AG10803 (cell line): ENCODE results near the gene FGD5.
A peak's percentile ranks its signal among the peaks of the same experiment; 100 is the strongest.

Experiments
- DNase-seq: peaks from one replicate; pipeline ENCODE4 v3.0.0; 2010; ENCODE audit warnings: low read depth
- H3K4me3 ChIP-seq: 2 replicates; pipeline ENCODE4 v1.5.1; 2011; ENCODE audit warnings: mild to moderate bottlenecking, low read length, control low read depth
- CTCF ChIP-seq: conservative IDR thresholded peaks from 2 replicates; pipeline ENCODE4 v1.5.1; 2011; ENCODE audit warnings: mild to moderate bottlenecking, low read length, control low read depth, inconsistent platforms

The FGD5 gene

GRCh38 chr3:14789640-14790285 is 29.0 kb upstream of the FGD5 start:
- DNase-seq: no peak
- no peak overlapping the region for H3K4me3 ChIP-seq
- TF ChIP-seq CTCF: no peak

DNA sequence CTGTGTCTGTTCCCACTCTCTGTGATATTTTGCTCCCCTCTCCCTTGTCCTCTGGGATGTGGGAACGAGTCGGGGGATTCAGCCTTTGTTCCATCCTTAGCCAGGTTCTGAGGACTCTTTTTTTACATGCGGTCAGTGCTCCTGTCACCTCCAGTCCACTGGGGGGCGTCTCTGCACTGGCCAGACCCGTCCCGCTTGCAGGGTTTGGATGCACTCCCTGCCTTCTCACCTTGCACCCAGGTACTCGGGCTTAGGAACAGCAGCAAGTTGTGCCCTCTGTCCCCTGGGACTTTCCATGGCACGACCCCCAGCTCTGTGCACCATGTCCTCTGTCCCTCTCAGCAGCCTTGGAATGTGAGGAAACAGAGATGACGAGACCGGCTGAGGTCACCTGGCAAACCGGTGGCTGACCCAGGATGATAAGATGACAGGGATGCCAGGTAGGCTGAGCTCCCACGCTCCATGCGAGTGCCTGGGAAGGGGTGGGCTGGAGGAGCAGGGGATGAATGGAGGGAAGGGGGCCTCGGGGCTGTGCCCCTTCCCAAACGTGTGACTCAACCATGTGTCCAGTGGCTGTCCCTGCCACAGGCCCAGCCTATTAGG is 27.3 kb upstream of the FGD5 start:
- peak; percentile 15 for DNase-seq
- TF ChIP-seq CTCF: peak; percentile 53
- H3K4me3 ChIP-seq: no peak overlapping the region

GRCh38 chr3:14792691-14793121 is 26.1 kb upstream of the FGD5 start:
- DNase-seq: no peak
- H3K4me3 ChIP-seq: no peak overlapping the region
- no peak for TF ChIP-seq CTCF

DNA sequence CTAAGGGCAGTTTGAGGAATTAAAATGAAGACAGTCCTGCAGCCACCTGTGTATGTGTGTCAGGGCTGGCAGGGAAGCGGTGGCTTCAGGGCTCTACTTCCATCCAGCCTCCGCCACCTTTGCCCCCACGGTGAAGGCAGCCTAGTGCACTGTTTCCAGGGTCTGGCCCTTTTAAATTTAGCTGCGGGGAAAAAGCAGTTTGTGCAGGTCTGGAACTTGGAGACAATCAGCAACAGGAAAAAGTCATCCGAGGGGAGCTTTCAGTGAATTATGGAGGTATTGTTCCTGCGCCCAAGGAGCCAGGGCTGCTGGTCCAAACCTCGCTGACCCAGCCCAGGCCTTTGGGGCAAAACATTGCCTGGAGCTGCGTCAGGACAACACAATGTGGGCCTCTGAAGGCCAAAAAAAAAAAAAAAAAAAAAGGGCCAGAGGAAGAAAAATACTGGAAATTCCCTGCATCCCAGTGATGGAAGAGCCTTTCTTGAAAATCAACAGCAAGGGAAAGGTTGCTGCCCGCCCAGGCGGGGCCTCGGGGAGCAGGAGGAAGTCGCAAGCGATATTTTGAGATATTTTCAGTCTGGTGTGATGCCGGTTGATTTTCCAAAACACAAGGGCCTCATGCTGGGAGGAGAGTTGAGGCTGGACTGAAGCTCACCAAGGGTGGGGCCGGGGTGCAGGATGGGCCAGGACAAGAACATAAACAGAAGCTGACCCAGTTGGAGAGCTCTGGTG is 25.5 kb upstream of the FGD5 start:
- no peak overlapping the region for H3K4me3 ChIP-seq
- no peak for TF ChIP-seq CTCF
- no peak for DNase-seq

DNA sequence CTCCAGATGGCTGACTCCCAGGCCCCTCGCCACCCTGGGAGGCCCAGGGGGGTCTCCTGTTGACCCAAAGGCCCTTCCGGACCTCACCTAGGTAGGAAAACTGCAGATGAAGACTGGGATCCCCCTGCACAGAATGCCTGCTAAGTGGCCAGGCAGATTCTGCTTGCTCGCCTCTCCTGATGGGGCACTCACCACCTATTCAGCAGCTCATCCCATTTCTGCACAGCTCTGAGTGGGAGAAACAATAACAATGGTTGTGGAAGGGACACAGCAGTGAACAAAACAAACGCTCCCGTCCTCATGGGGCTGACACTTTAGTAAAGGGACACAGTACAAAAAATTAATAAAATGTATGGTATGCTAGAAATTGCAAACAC is 24.9 kb upstream of the FGD5 start:
- H3K4me3 ChIP-seq: no peak overlapping the region
- TF ChIP-seq CTCF: no peak
- DNase-seq: no peak

GRCh38 chr3:14794435-14794834 is 24.3 kb upstream of the FGD5 start:
- DNase-seq: no peak
- no peak overlapping the region for H3K4me3 ChIP-seq
- TF ChIP-seq CTCF: no peak

DNA sequence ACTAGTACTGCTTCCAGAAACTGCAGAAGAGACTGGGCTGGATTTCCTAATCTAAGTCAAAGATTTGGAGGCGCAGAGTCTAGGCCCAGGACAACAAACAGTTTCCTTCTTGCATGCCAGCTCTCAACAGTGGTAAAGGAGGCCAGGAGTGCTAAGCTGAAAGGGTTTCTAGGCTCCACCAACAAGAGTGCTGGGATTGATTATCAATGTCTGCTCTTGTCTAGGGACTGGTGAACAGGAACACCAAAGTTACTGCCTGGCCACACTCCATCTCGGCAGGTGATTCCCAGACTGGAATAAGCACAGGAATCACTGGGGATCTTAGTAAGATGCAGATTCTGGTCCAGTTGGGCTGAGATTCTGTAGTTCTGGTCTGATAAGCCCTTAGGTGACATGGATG is 22.8 kb upstream of the FGD5 start:
- no peak for DNase-seq
- H3K4me3 ChIP-seq: no peak overlapping the region
- no peak for TF ChIP-seq CTCF
